ENCODE measurements around the gene BTN3A1. TPM values are rescaled to one million over a fixed set of nuclear protein-coding genes. Genes with fewer than 3 reads are reported as not detected.

BTN3A1 gene
- total and polyA plus RNA-seq, 10 of the 15 experiments (the other 5 are each of a cell fraction or from before 2014, with no cell fraction given): 5.6 to 60.1 (median 16.1) TPM

DNA sequence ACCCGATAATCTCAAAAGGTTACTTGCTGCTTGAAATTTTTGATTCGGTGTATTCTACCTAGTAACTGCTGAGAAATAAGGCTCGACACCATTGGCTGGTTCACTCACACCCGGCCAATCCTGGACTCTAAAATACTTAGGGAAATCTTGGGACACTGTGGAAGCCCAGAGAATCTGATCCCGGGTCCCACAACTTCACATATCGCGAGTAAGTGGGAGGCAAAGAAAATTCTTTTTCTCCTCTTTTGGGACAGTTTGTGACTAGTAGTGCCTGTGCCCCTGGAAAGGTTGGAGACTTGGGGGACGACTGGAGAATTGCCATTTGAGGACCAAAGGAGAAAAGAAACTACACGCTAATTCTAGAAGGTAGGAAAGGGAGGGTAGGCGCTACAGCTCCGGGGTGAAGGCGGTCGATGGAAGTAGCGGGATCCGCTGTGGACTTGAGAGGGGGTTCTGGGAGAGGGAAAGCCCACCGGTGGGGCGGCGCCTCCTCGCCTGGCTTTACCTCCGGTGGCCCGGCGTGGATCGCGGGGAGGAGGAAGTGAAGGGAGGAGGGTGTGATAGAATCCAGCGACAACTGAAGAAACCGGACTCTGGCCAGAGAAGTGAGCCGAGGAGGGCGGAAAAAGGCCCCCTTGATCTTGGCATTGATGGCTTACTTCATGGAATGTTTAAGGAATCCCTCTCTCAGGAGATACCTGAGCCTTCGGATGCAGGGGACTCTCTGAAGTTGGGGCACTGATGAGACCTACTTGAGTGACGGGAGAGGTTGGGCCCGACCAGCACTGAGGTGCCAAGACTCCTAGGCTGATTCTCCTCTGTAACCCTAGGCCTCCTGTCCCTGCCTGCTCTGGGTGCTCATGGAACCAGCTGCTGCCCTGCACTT lies 19.4 kb downstream of the BTN3A1 start (continued):
- TF ChIP-seq WRNIP1 (IDR thresholded peaks at IDR 0.05; ENCODE audit: borderline replicate concordance, low read depth, low read length): no peak
- TF ChIP-seq MXI1 (IDR thresholded peaks at IDR 0.05; ENCODE audit: low read depth, low read length): no peak
- TF ChIP-seq BRCA1 (IDR thresholded peaks at IDR 0.05; ENCODE audit: low read depth, low read length): no peak
- TF ChIP-seq, protein P1, sequence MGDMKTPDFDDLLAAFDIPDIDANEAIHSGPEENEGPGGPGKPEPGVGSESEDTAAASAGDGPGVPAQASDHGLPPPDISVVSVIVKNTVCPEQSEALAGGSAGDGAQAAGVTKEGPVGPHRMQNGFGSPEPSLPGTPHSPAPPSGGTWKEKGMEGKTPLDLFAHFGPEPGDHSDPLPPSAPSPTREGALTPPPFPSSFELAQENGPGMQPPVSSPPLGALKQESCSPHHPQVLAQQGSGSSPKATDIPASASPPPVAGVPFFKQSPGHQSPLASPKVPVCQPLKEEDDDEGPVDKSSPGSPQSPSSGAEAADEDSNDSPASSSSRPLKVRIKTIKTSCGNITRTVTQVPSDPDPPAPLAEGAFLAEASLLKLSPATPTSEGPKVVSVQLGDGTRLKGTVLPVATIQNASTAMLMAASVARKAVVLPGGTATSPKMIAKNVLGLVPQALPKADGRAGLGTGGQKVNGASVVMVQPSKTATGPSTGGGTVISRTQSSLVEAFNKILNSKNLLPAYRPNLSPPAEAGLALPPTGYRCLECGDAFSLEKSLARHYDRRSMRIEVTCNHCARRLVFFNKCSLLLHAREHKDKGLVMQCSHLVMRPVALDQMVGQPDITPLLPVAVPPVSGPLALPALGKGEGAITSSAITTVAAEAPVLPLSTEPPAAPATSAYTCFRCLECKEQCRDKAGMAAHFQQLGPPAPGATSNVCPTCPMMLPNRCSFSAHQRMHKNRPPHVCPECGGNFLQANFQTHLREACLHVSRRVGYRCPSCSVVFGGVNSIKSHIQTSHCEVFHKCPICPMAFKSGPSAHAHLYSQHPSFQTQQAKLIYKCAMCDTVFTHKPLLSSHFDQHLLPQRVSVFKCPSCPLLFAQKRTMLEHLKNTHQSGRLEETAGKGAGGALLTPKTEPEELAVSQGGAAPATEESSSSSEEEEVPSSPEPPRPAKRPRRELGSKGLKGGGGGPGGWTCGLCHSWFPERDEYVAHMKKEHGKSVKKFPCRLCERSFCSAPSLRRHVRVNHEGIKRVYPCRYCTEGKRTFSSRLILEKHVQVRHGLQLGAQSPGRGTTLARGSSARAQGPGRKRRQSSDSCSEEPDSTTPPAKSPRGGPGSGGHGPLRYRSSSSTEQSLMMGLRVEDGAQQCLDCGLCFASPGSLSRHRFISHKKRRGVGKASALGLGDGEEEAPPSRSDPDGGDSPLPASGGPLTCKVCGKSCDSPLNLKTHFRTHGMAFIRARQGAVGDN (IDR thresholded peaks at IDR 0.05): no peak
- TF ChIP-seq SIN3A (IDR thresholded peaks at IDR 0.05; ENCODE audit: low read depth, low read length): no peak
- TF ChIP-seq NR2F1 (conservative IDR thresholded peaks at IDR 0.05): no peak
- no peak for TF ChIP-seq MEF2A (IDR thresholded peaks at IDR 0.05; ENCODE audit: insufficient read depth, low read depth, low read length)
- TF ChIP-seq SPI1 (IDR thresholded peaks at IDR 0.05; ENCODE audit: borderline replicate concordance, insufficient read depth, low read depth, low read length): peak; percentile 45; the same call in 1 of the 2 replicates
- TF ChIP-seq SMAD1 (IDR thresholded peaks at IDR 0.05; ENCODE audit: low read depth, partially characterized antibody): no peak
- TF ChIP-seq KDM1A (IDR thresholded peaks at IDR 0.05; ENCODE audit: borderline replicate concordance): no peak
- TF ChIP-seq ZBTB40 (IDR thresholded peaks at IDR 0.05; ENCODE audit: borderline replicate concordance): no peak
- no peak for TF ChIP-seq IRF3 (IDR thresholded peaks at IDR 0.05)
- no peak for TF ChIP-seq TCF7 (IDR thresholded peaks at IDR 0.05; ENCODE audit: borderline replicate concordance)
- no peak for TF ChIP-seq CTCF (IDR thresholded peaks at IDR 0.05 in 2 of 3, conservative IDR thresholded peaks at IDR 0.05 in 1 of 3; ENCODE audit: control insufficient read depth in 2 of 3, extremely low read depth in 1 of 3, insufficient read depth in 1 of 3, low read depth in 3 of 3, low read length in 3 of 3)
- TF ChIP-seq KAT2A (conservative IDR thresholded peaks at IDR 0.05; ENCODE audit: control insufficient read depth, low read depth, low read length): no peak
- TF ChIP-seq GATAD2B (conservative IDR thresholded peaks at IDR 0.05; ENCODE audit: low read depth): peak; percentile 75; the same call in 1 of the 2 replicates
- no peak for TF ChIP-seq MYC (IDR thresholded peaks at IDR 0.05; ENCODE audit: insufficient read depth, insufficient read length, insufficient replicate concordance, low read length, severe bottlenecking)
